SK-N-SH (cell line): Measurements from ENCODE around the gene RPL28.

Source experiments
- CTCF ChIP-seq: fragments of 200-600 bp; sonication (generic); IDR thresholded peaks from 2 replicates; pipeline ENCODE4 v1.6.1; 2017; ENCODE audit warnings: antibody characterized with exemption, mild to moderate bottlenecking, moderate library complexity
- EP300 ChIP-seq, 2 experiments: IDR thresholded peaks; 2 replicates each; pipeline versions ENCODE4 v1.4.0 to v1.6.1; 2012; ENCODE audit warnings: borderline replicate concordance in 1 of 2, low read depth in 1 of 2, low read length in 1 of 2
- EZH2phosphoT487 ChIP-seq: fragments of 200-600 bp; sonication (generic); IDR thresholded peaks from 2 replicates; pipeline ENCODE4 v1.6.1; 2017; ENCODE audit warnings: low read depth, mixed run types, mild to moderate bottlenecking, antibody characterized with exemption, moderate library complexity, borderline replicate concordance
- MXI1 ChIP-seq: IDR thresholded peaks from 2 replicates; pipeline ENCODE4 v1.6.1; 2012; ENCODE audit warnings: mild to moderate bottlenecking, low read depth, low read length, improper control_type of control experiment
- PBX3 ChIP-seq: IDR thresholded peaks from 2 replicates; pipeline ENCODE4; 2012
- RAD21 ChIP-seq: IDR thresholded peaks from 2 replicates; pipeline ENCODE4 v1.6.1; 2012; ENCODE audit warnings: mild to moderate bottlenecking, low read length
- RFX5 ChIP-seq: IDR thresholded peaks from 2 replicates; pipeline ENCODE4 v1.6.1; 2012; ENCODE audit warnings: mild to moderate bottlenecking, improper control_type of control experiment, low read length
- SMC3 ChIP-seq: IDR thresholded peaks from 2 replicates; pipeline ENCODE4 v1.6.1; 2012; ENCODE audit warnings: low read depth, low read length, improper control_type of control experiment
- TCF12 ChIP-seq: IDR thresholded peaks from 2 replicates; pipeline ENCODE4 v1.4.0; 2012
- USF2 ChIP-seq: fragments of 150-350 bp; IDR thresholded peaks from 2 replicates; pipeline ENCODE4 v1.6.1; 2017; ENCODE audit warnings: antibody characterized with exemption, low read length, low read depth, borderline replicate concordance
- YY1 ChIP-seq: IDR thresholded peaks from 2 replicates; pipeline ENCODE4 v1.4.0; 2012; ENCODE audit warnings: low read depth, mild to moderate bottlenecking

DNA sequence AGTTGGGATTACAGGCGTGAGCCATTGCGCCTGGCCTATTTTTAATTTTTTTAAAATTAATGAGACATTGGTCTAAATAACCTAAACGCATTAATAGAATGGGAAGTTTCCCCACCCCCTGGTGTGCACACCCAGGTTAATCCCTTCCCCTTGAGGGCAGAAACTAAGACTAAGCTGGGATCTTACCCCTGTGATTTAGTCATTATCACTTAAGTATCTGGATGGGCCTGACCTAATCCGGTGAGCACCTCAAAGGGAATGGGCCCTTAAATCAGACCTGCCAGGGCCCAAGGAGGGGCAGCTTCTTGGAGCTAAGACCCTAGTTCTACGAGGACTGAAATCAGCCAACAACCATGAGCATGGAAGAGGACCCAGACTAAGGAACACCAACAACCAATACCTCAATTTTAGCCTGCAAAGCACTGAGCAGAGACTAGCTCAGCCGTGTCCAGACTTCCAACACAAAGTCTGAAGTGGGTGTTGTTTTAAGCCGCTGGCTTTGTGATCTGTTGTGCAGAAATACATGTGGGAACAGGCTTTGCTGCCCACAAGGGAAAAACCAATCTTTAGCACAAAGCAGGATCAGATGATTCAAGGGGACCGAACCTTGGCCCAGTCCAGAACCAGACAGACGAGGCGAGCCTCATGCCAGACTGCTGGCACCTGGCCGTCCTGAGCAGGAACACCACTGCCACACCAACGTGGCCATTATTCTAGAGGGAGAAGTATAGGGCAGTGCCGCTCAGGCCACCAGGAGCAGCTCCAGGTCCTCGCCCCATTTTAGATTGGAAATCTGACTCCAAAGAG lies 14.8 kb downstream of the RPL28 start:
- TF ChIP-seq USF2 (no peak), EP300 (IDR thresholded peaks at IDR 0.05; ENCODE audit: borderline replicate concordance in 1 of 2, low read depth in 1 of 2, low read length in 1 of 2) (no peak), TCF12 (no peak), CTCF (no peak), SMC3 (no peak), RFX5 (no peak), PBX3 (no peak), MXI1 (no peak), RAD21 (no peak), EZH2phosphoT487 (no peak), YY1 (no peak)
